ENCODE data around the gene NRF1.

GRCh38 chr7:129680400-129680799 lies 68.9 kb downstream of the NRF1 start:
- TF ChIP-seq CTCF (conservative IDR thresholded peaks at IDR 0.05) (no peak), ZFX (IDR thresholded peaks at IDR 0.05) (no peak)
